AG09309 (cell line): ENCODE results near the gene YY1AP1.
"Not testable (repeated sequence)": the region's sequence is repeated elsewhere in the genome, so short reads cannot be mapped to it uniquely, and the experiment has no call there.

ENCODE experiments used
- DNase-seq: peaks from one replicate; pipeline ENCODE4 v3.0.0-alpha.2; 2010; ENCODE audit warnings: low read depth
- H3K4me3 ChIP-seq: 2 replicates; pipeline ENCODE4 v1.5.1; 2011; ENCODE audit warnings: mild to moderate bottlenecking, low read depth, low read length, moderate library complexity; ENCODE audit not compliant: control insufficient read depth
- CTCF ChIP-seq: IDR thresholded peaks from 2 replicates; pipeline ENCODE4 v1.5.1; 2011; ENCODE audit warnings: mild to moderate bottlenecking, low read depth, low read length, inconsistent platforms; ENCODE audit not compliant: insufficient read depth, control insufficient read depth; ENCODE audit errors: missing control alignments

Gene YY1AP1

DNA sequence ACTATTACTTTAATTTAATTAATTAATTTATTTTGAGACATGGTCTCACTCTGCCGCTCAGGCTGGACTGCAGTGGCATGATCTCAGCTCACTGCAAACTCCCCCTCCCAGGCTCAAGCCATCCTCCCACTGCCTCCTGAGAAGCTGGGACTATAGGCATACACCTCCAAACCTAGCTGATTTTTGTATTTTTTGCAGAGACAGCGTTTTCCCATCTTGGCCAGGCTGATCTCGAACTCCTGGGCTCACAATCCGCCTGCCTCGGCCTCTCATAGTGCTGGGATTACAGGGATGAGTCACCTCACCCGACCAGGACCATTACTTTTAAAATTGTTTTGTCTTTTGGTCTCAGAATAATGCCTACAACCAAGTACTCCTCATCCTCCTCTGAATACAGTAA is 15.6 kb downstream of the YY1AP1 start:
- DNase-seq, result no peak
- TF ChIP-seq CTCF, result no peak
- H3K4me3 ChIP-seq, result no peak overlapping the region

GRCh38 chr1:155671750-155672149 is 16.8 kb downstream of the YY1AP1 start:
- no peak for TF ChIP-seq CTCF
- DNase-seq, result no peak
- no peak overlapping the region for H3K4me3 ChIP-seq

GRCh38 chr1:155669233-155670162 is 19.1 kb downstream of the YY1AP1 start:
- no peak for TF ChIP-seq CTCF
- no peak overlapping the region for H3K4me3 ChIP-seq
- no peak for DNase-seq

- H3K4me3 ChIP-seq, DNase-seq: not testable (repeated sequence)
Measured at GRCh38 chr1:155661239-155661638, 27.3 kb downstream of the YY1AP1 start.

DNA sequence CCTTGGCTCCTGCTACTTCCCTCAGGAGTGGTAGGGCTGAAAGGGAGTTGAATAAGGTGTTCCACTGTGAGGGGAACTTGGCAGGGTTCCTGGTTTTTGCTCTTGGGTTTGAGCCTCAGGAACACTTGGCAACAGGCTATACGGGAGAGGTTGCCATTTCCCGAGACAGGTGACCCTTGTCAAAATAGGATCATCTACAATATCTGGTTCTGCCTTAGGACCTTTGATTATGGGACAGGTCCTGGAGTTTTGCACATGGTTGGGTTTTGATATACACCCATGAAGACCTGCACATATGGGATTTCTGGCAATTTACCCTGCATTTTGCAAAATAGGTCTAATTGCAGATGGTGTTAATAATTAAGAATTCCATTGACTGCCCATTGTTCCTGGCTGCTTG is 31.1 kb downstream of the YY1AP1 start:
- no peak overlapping the region for H3K4me3 ChIP-seq
- TF ChIP-seq CTCF, result no peak
- DNase-seq, result no peak

- no peak for TF ChIP-seq CTCF
- no peak for DNase-seq
- no peak overlapping the region for H3K4me3 ChIP-seq
Measured at GRCh38 chr1:155652951-155653350, 35.6 kb downstream of the YY1AP1 start.

GRCh38 chr1:155651861-155652661 is 36.5 kb downstream of the YY1AP1 start:
- DNase-seq, result no peak
- no peak overlapping the region for H3K4me3 ChIP-seq
- no peak for TF ChIP-seq CTCF
